Activated gamma-delta T cell treated with Interleukin-2 at 50 U/mL for 16 hours (primary cell): ENCODE results near the gene NID1.
"Not testable (repeated sequence)": the region's sequence is repeated elsewhere in the genome, so short reads cannot be mapped to it uniquely, and the experiment has no call there.

Source experiments
- DNase-seq: peaks from one replicate; pipeline ENCODE4 v3.0.0-alpha.2; 2020

NID1 gene

GRCh38 chr1:235930543-235930942 is 134.3 kb downstream of the NID1 start:
- no peak for DNase-seq

GRCh38 chr1:235929216-235929615 is 135.7 kb downstream of the NID1 start:
- DNase-seq = no peak

GRCh38 chr1:235928197-235928596 is 136.7 kb downstream of the NID1 start:
- DNase-seq = no peak

GRCh38 chr1:235927551-235927950 is 137.3 kb downstream of the NID1 start:
- DNase-seq = not testable (repeated sequence)
